Calu3 (cell line): Measurements from ENCODE around the gene BRAP. TPM values are rescaled to one million over a fixed set of nuclear protein-coding genes. Genes with fewer than 3 reads are reported as not detected.

Experiments
- BruUV-seq: library from RNA; stranded (reverse); fragments of 400-500 nt; replicated peaks from 2 replicates; lab custom pipeline; 2021; lab: Mats Ljungman, UMichigan
- CTCF ChIA-PET: fragments of 300-600 bp; sonication (Branson Sonifier 250); formaldehyde crosslinking; loops from one replicate; lab custom pipeline; 2022; ENCODE audit warnings: antibody characterized with exemption; lab: Charles Lee
- DNase-seq: peaks from one replicate; pipeline ENCODE4 v3.0.0; 2022
- H3K27ac Mint-ChIP-seq: one replicate; pipeline ENCODE4 v1.8.0; 2022; ENCODE audit warnings: mixed read lengths; ENCODE audit not compliant: unreplicated experiment
- H3K27me3 Mint-ChIP-seq: one replicate; pipeline ENCODE4 v1.8.0; 2022; ENCODE audit warnings: mixed read lengths; ENCODE audit not compliant: unreplicated experiment
- H3K36me3 Mint-ChIP-seq: one replicate; pipeline ENCODE4 v1.8.0; 2022; ENCODE audit warnings: mild to moderate bottlenecking, moderate library complexity, mixed read lengths; ENCODE audit not compliant: insufficient read depth, unreplicated experiment
- H3K4me1 Mint-ChIP-seq: one replicate; pipeline ENCODE4 v1.8.0; 2022; ENCODE audit warnings: mild to moderate bottlenecking, low read depth, mixed read lengths; ENCODE audit not compliant: unreplicated experiment
- H3K4me3 Mint-ChIP-seq: one replicate; pipeline ENCODE4 v1.8.0; 2022; ENCODE audit warnings: mild to moderate bottlenecking, low read depth, moderate library complexity, mixed read lengths; ENCODE audit not compliant: unreplicated experiment
- H3K9me3 Mint-ChIP-seq: one replicate; pipeline ENCODE4 v1.8.0; 2022; ENCODE audit warnings: low read depth, mixed read lengths; ENCODE audit not compliant: unreplicated experiment
- CTCF ChIP-seq: fragments of 200-600 bp; IDR thresholded peaks from one replicate; pipeline ENCODE4 v1.8.0; 2022; ENCODE audit warnings: antibody characterized with exemption; ENCODE audit not compliant: unreplicated experiment
- intact Hi-C: fragments of 100-400 bp; cut with micrococcal nuclease; formaldehyde crosslinking; loops from one replicate; pipeline ENCODE4 v1.10.0; 2022; ENCODE audit not compliant: unreplicated experiment
- total RNA-seq: library from RNA; stranded (reverse); gene quantifications from 2 replicates; pipeline ENCODE4 v1.2.3, GENCODE V29; 2022

The BRAP gene
- total RNA-seq, 1 experiment from 2014 or later, result 17.8 TPM

- intact Hi-C loops, result no loop called here
Observed at GRCh38 chr12:111693818-111694217, 8.1 kb upstream of the BRAP start.

GRCh38 chr12:111692575-111693210, 6.9 kb upstream of the BRAP start:
- intact Hi-C loops, result no loop called here
- no TSS peak for BruUV-seq
- DNase-seq, result peak; percentile 10
- peaks cover 11% of the 10 kb centered on the region for H3K36me3 Mint-ChIP-seq
- no peak overlapping the region for H3K4me3 Mint-ChIP-seq
- CTCF ChIA-PET, result interaction anchor here (0.6 kb wide), 1 partner anchor 86 kb away, joined by 4 read pairs; no protein-coding TSS in a partner anchor
- no peaks in the 10 kb centered on the region for H3K9me3 Mint-ChIP-seq
- peaks cover 2% of the 10 kb centered on the region for H3K4me1 Mint-ChIP-seq
- no peak overlapping the region for H3K27ac Mint-ChIP-seq
- H3K27me3 Mint-ChIP-seq, result no peaks in the 10 kb centered on the region
- no peak for TF ChIP-seq CTCF

More at GRCh38 chr12:111693818-111694217, 8.1 kb upstream of the BRAP start:
- TF ChIP-seq CTCF, result no peak
- Mint-ChIP-seq H3K4me3 (no peak overlapping the region), H3K9me3 (no peaks in the 10 kb centered on the region), H3K27me3 (no peaks in the 10 kb centered on the region), H3K27ac (no peak overlapping the region), H3K4me1 (no peaks in the 10 kb centered on the region), H3K36me3 (peaks cover 22% of the 10 kb centered on the region)
- no TSS peak for BruUV-seq
- no peak for DNase-seq
- CTCF ChIA-PET, result no interaction called here

GRCh38 chr12:111691262-111691661, 5.5 kb upstream of the BRAP start:
- CTCF ChIA-PET, result no interaction called here
- Mint-ChIP-seq H3K27me3 (no peaks in the 10 kb centered on the region), H3K4me1 (peaks cover 17% of the 10 kb centered on the region), H3K27ac (no peak overlapping the region), H3K9me3 (no peaks in the 10 kb centered on the region), H3K4me3 (no peak overlapping the region), H3K36me3 (peaks cover 17% of the 10 kb centered on the region)
- no TSS peak for BruUV-seq
- DNase-seq, result no peak
- intact Hi-C loops, result no loop called here
- TF ChIP-seq CTCF, result no peak

GRCh38 chr12:111687952-111688351, 2.2 kb upstream of the BRAP start:
- Mint-ChIP-seq H3K9me3 (no peaks in the 10 kb centered on the region), H3K27ac (no peak overlapping the region), H3K4me3 (no peak overlapping the region), H3K27me3 (no peaks in the 10 kb centered on the region), H3K4me1 (peaks cover 35% of the 10 kb centered on the region), H3K36me3 (peaks cover 41% of the 10 kb centered on the region)
- DNase-seq, result no peak
- intact Hi-C loops, result loop anchor here (10.0 kb wide), 1 partner anchor 97 kb away; no protein-coding TSS in a partner anchor
- CTCF ChIA-PET, result no interaction called here
- no TSS peak for BruUV-seq
- TF ChIP-seq CTCF, result no peak
